A549 (cell line): ENCODE measurements around the gene VSTM5. TPM values are rescaled to one million over a fixed set of nuclear protein-coding genes. Genes with fewer than 3 reads are reported as not detected.

ENCODE experiments used
- ATAC-seq, 2 experiments: fragments of 200-7000 bp in 1 of 2; fragments of >200 bp in 1 of 2; cut with Nextera tagmentation in 1 of 2; cut with Tn5 transposase in 1 of 2; 3 replicates each; pipeline versions ENCODE4 v1.8.0 to v1.9.1; 2018 to 2020; ENCODE audit warnings: mild to moderate bottlenecking in 1 of 2, moderate library complexity in 1 of 2
- CTCF ChIA-PET: fragments of 300-600 bp; sonication (Branson Sonifier 250); formaldehyde crosslinking; extraction: SDS; loops from one replicate; lab custom pipeline; 2021; ENCODE audit warnings: antibody characterized with exemption, inconsistent platforms; lab: Yijun Ruan, JAX
- POLR2A ChIA-PET: fragments of 350-600 bp; formaldehyde crosslinking; extraction: SDS; loops from one replicate; lab custom pipeline; 2021; ENCODE audit warnings: antibody characterized with exemption, inconsistent platforms; lab: Yijun Ruan, JAX
- DNase-seq, 2 experiments: peaks; one replicate each; pipeline versions ENCODE4 v3.0.0 to v3.0.0-alpha.2; 2011 to 2016; ENCODE audit warnings: low read depth in 1 of 2, low spot score in 1 of 2
- FAIRE-seq: peaks from 2 replicates; lab custom pipeline; 2011; peaks lifted over from hg19 to GRCh38; lab: Jason Lieb, UNC
- H3K27ac ChIP-seq, 2 experiments: fragments of >200 bp; sonication (Bioruptor Twin); formaldehyde crosslinking; 3 replicates each; pipeline ENCODE4 v1.5.1; 2016 to 2017
- H3K4me1 ChIP-seq: fragments of >200 bp; sonication (Bioruptor Twin); formaldehyde crosslinking; 3 replicates; pipeline ENCODE4 v1.6.1; 2016
- H3K4me2 ChIP-seq: fragments of >200 bp; sonication (Bioruptor Twin); formaldehyde crosslinking; 3 replicates; pipeline ENCODE4 v1.6.1; 2016
- H3K4me3 ChIP-seq: fragments of >200 bp; sonication (Bioruptor Twin); formaldehyde crosslinking; 3 replicates; pipeline ENCODE4 v1.5.1; 2016
- H3K9me3 ChIP-seq: fragments of >200 bp; sonication (Bioruptor Twin); formaldehyde crosslinking; 3 replicates; pipeline ENCODE4 v1.6.1; 2016
- CEBPB ChIP-seq, 2 experiments: fragments of >200 bp in 1 of 2; sonication (Bioruptor Twin) in 1 of 2; formaldehyde crosslinking in 1 of 2; IDR thresholded peaks; 2 replicates each; pipeline ENCODE4 v1.6.1; 2012 to 2016
- E2F6 ChIP-seq: IDR thresholded peaks from 2 replicates; pipeline ENCODE4 v1.6.1; 2012; ENCODE audit warnings: low read depth, borderline replicate concordance
- EHMT2 ChIP-seq: fragments of 200-600 bp; sonication (generic); IDR thresholded peaks from 2 replicates; pipeline ENCODE4 v1.6.1; 2016; ENCODE audit warnings: antibody characterized with exemption, low read depth, mild to moderate bottlenecking, moderate library complexity
- FOXS1 ChIP-seq: fragments of 250-450 bp; sonication (Bioruptor Pico); IDR thresholded peaks from 2 replicates; pipeline ENCODE4 v1.5.0; 2020; ENCODE audit warnings: mild to moderate bottlenecking, moderate library complexity
- HDAC2 ChIP-seq: fragments of 200-600 bp; sonication (generic); IDR thresholded peaks from 2 replicates; pipeline ENCODE4 v1.6.1; 2016
- HEYL ChIP-seq: fragments of 250-450 bp; sonication (Bioruptor Pico); IDR thresholded peaks from 2 replicates; pipeline ENCODE4 v1.8.0; 2021; ENCODE audit warnings: mild to moderate bottlenecking, moderate library complexity
- HMGXB4 ChIP-seq: fragments of 250-450 bp; sonication (Bioruptor Pico); IDR thresholded peaks from 2 replicates; pipeline ENCODE4 v1.5.0; 2021; ENCODE audit warnings: mild to moderate bottlenecking, moderate library complexity, borderline replicate concordance
- JUN ChIP-seq, 2 experiments: fragments of >200 bp; sonication (Bioruptor Twin); formaldehyde crosslinking; IDR thresholded peaks; 2 replicates in 1 of 2; 3 replicates in 1 of 2; pipeline ENCODE4 v1.6.1; 2016 to 2017
- KDM1A ChIP-seq: fragments of 200-600 bp; sonication (generic); IDR thresholded peaks from 2 replicates; pipeline ENCODE4 v1.6.1; 2016; ENCODE audit warnings: low read depth, mild to moderate bottlenecking
- NR3C1 ChIP-seq: fragments of >200 bp; sonication (Bioruptor Twin); formaldehyde crosslinking; IDR thresholded peaks from 3 replicates; pipeline ENCODE4 v1.6.1; 2017
- PBX3 ChIP-seq: IDR thresholded peaks from 2 replicates; pipeline ENCODE4 v1.6.1; 2012
- POLR2A ChIP-seq: IDR thresholded peaks from 2 replicates; pipeline ENCODE4 v1.6.1; 2012; ENCODE audit warnings: mild to moderate bottlenecking, low read length
- POLR2AphosphoS2 ChIP-seq: conservative IDR thresholded peaks from 2 replicates; pipeline ENCODE4 v1.6.1; 2012; ENCODE audit warnings: low read length, improper control_type of control experiment, inconsistent platforms
- RARB ChIP-seq: fragments of 250-450 bp; sonication (Bioruptor Pico); IDR thresholded peaks from 2 replicates; pipeline ENCODE4 v1.8.0; 2021; ENCODE audit warnings: mild to moderate bottlenecking, moderate library complexity
- RCOR1 ChIP-seq: fragments of 150-350 bp; IDR thresholded peaks from 2 replicates; pipeline ENCODE4 v1.6.1; 2014; ENCODE audit warnings: antibody characterized with exemption, low read length, low read depth
- REST ChIP-seq: fragments of 200-600 bp; sonication (generic); IDR thresholded peaks from 2 replicates; pipeline ENCODE4 v1.6.1; 2016; ENCODE audit warnings: antibody characterized with exemption, mild to moderate bottlenecking, moderate library complexity
- SREBF2 ChIP-seq: fragments of 450-650 bp; IDR thresholded peaks from 2 replicates; pipeline ENCODE4 v1.6.1; 2014; ENCODE audit warnings: mild to moderate bottlenecking, moderate library complexity
- USF2 ChIP-seq: fragments of 450-650 bp; IDR thresholded peaks from 2 replicates; pipeline ENCODE4 v1.6.1; 2014; ENCODE audit warnings: antibody characterized with exemption
- ZC3H11A ChIP-seq: fragments of 450-650 bp; IDR thresholded peaks from 2 replicates; pipeline ENCODE4 v1.6.1; 2014; ENCODE audit warnings: antibody characterized with exemption, mild to moderate bottlenecking
- ZFP36 ChIP-seq: fragments of 450-650 bp; IDR thresholded peaks from 2 replicates; pipeline ENCODE4 v1.6.1; 2014; ENCODE audit warnings: borderline replicate concordance; ENCODE audit not compliant: partially characterized antibody
- ZSCAN20 ChIP-seq: fragments of 250-450 bp; sonication (Bioruptor Pico); IDR thresholded peaks from 2 replicates; pipeline ENCODE4 v1.8.0; 2022; ENCODE audit warnings: mild to moderate bottlenecking, moderate library complexity
- WGBS: methylation state at CpG from one replicate; pipeline ENCODE4 v1.1.6; 2017; ENCODE audit errors: missing lambda C conversion rate; 5-methylcytosine and 5-hydroxymethylcytosine counted together
- polyA plus RNA-seq, 4 experiments: library from polyadenylated mRNA; depleted of rRNA in 3 of 4; stranded (reverse); fragments of >200 nt; fragmentation: RNase III in 1 of 4; extraction: RNeasy Plus Mini Kit Qiagen cat#74134 plus additional on column Dnase treatment in 1 of 4; gene quantifications; 2 replicates in 3 of 4; 3 replicates in 1 of 4; pipeline ENCODE4 v1.2.3, GENCODE V29; 2011 to 2017
- TF ChIP-seq, protein P1 (sequence below): fragments of 250-450 bp; sonication (Bioruptor Pico); IDR thresholded peaks from 2 replicates; pipeline ENCODE4 v1.5.0; 2020; ENCODE audit warnings: low read depth, mild to moderate bottlenecking, moderate library complexity
- TF ChIP-seq, protein P2 (sequence below): IDR thresholded peaks from 2 replicates; pipeline ENCODE4 v1.6.1; 2012

The VSTM5 gene
- polyA plus RNA-seq, 2 of the 4 experiments (the other 2 are of a cell fraction): 0.04 TPM; not detected in 1

GRCh38 chr11:93870616-93871015, 20.2 kb upstream of the VSTM5 start:
- CTCF ChIA-PET: interaction anchor here (0.7 kb wide), 1 partner anchor 647 kb away, joined by 3 read pairs; no protein-coding TSS in a partner anchor
- H3K27ac ChIP-seq: no peak overlapping the region
- no peak overlapping the region for H3K4me3 ChIP-seq
- POLR2A ChIA-PET: no interaction called here
- no peak for FAIRE-seq
- no peak for ATAC-seq
- no peak overlapping the region for H3K4me2 ChIP-seq
- H3K9me3 ChIP-seq: no peaks in the 10 kb centered on the region
- no peaks in the 10 kb centered on the region for H3K4me1 ChIP-seq
- no peak for DNase-seq
- 66% methylated on average over 3 of the region's 3 CpGs for WGBS
- TF ChIP-seq KDM1A (no peak), SREBF2 (no peak), RARB (CRISPR knock-in tag) (no peak), HMGXB4 (CRISPR knock-in tag) (no peak), CEBPB (IDR thresholded peaks at IDR 0.05) (no peak), HDAC2 (no peak), HEYL (CRISPR knock-in tag) (no peak), POLR2A (no peak), EHMT2 (no peak), FOXS1 (CRISPR knock-in tag) (no peak), JUN (IDR thresholded peaks at IDR 0.05) (no peak), REST (no peak), ZSCAN20 (CRISPR knock-in tag) (no peak), PBX3 (no peak), POLR2AphosphoS2 (no peak), E2F6 (no peak)
- TF ChIP-seq, protein P1, sequence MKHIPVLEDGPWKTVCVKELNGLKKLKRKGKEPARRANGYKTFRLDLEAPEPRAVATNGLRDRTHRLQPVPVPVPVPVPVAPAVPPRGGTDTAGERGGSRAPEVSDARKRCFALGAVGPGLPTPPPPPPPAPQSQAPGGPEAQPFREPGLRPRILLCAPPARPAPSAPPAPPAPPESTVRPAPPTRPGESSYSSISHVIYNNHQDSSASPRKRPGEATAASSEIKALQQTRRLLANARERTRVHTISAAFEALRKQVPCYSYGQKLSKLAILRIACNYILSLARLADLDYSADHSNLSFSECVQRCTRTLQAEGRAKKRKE: no peak
- TF ChIP-seq, protein P2, sequence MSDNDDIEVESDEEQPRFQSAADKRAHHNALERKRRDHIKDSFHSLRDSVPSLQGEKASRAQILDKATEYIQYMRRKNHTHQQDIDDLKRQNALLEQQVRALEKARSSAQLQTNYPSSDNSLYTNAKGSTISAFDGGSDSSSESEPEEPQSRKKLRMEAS: no peak
- TF ChIP-seq, all 56 proteins: peak for 0

DNA sequence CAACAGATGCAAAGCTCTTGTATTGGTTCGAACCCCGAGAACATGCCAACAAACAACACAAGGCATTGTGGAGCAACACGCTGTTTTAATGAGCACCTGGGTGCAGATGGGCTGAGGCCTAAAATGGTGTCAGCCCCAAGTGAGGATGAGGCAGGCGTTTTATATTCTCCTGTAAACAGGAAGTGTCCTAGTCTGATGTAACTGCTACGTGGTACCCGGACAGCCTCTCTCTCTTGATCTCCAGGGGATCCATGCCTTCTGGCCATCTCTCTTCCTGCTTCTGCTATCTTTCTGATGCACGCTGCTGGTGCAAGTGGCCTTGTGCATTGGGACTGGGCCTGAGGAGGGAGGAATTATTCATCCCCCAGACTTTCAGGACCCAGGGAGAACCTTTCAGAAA, 19.4 kb upstream of the VSTM5 start:
- POLR2A ChIA-PET: no interaction called here

More for the DNA sequence above, 19.4 kb upstream of the VSTM5 start:
- 74% methylated on average over 7 of the region's 7 CpGs for WGBS
- Histone ChIP-seq H3K4me2 (no peak overlapping the region), H3K9me3 (no peaks in the 10 kb centered on the region), H3K4me1 (no peaks in the 10 kb centered on the region), H3K27ac (no peak overlapping the region), H3K4me3 (no peak overlapping the region)
- DNase-seq: no peak
- FAIRE-seq: no peak
- no peak for ATAC-seq
- TF ChIP-seq USF2: no peak
- no peak for TF ChIP-seq RCOR1
- TF ChIP-seq REST: no peak
- no peak for TF ChIP-seq KDM1A
- no peak for TF ChIP-seq ZC3H11A
- no peak for TF ChIP-seq ZFP36
- no peak for TF ChIP-seq NR3C1
- CTCF ChIA-PET: interaction anchor here (0.7 kb wide), 1 partner anchor 648 kb away, joined by 3 read pairs; no protein-coding TSS in a partner anchor
